Parathyroid adenoma (tissue), 2 donors: ENCODE results near the gene PTDSS2.

Source experiments
- H2AFZ ChIP-seq: fragments of 300-600 bp; sonication (generic); one replicate; pipeline ENCODE4 v1.7.0; 2017; ENCODE audit warnings: antibody characterized with exemption, mild to moderate bottlenecking
- H3K27ac ChIP-seq: fragments of 300-600 bp; sonication (generic); one replicate; pipeline ENCODE4 v1.7.0; 2017
- H3K27me3 ChIP-seq: fragments of 300-600 bp; sonication (generic); one replicate; pipeline ENCODE4 v1.7.0; 2017; ENCODE audit warnings: low read length; ENCODE audit not compliant: control insufficient read depth, insufficient read depth
- H3K36me3 ChIP-seq: fragments of 300-600 bp; sonication (generic); one replicate; pipeline ENCODE4 v1.7.0; 2017; ENCODE audit warnings: low read length; ENCODE audit not compliant: control insufficient read depth, insufficient read depth
- H3K4me1 ChIP-seq: fragments of 300-600 bp; sonication (generic); one replicate; pipeline ENCODE4 v1.7.0; 2017; ENCODE audit warnings: control low read depth
- H3K4me2 ChIP-seq: fragments of 300-600 bp; sonication (generic); one replicate; pipeline ENCODE4 v1.7.0; 2017; ENCODE audit warnings: low read length
- H3K4me3 ChIP-seq: fragments of 300-600 bp; sonication (generic); one replicate; pipeline ENCODE4 v1.7.0; 2017; ENCODE audit warnings: low read depth, low read length
- H3K79me2 ChIP-seq: fragments of 300-600 bp; sonication (generic); one replicate; pipeline ENCODE4 v1.7.0; 2017; ENCODE audit warnings: control low read depth
- H3K9ac ChIP-seq: fragments of 300-600 bp; sonication (generic); one replicate; pipeline ENCODE4 v1.7.0; 2017; ENCODE audit warnings: mild to moderate bottlenecking
- H3K9me3 ChIP-seq: fragments of 300-600 bp; sonication (generic); one replicate; pipeline ENCODE4 v1.7.0; 2017; ENCODE audit warnings: low read length; ENCODE audit not compliant: control insufficient read depth
- TF ChIP-seq, protein P1 (sequence below): fragments of 300-600 bp; sonication (generic); IDR thresholded peaks from one replicate; pipeline ENCODE4 v1.7.0; 2017; ENCODE audit warnings: antibody characterized with exemption, mild to moderate bottlenecking
- donor health status: primary hyperparathyroidism.

PTDSS2 gene

DNA sequence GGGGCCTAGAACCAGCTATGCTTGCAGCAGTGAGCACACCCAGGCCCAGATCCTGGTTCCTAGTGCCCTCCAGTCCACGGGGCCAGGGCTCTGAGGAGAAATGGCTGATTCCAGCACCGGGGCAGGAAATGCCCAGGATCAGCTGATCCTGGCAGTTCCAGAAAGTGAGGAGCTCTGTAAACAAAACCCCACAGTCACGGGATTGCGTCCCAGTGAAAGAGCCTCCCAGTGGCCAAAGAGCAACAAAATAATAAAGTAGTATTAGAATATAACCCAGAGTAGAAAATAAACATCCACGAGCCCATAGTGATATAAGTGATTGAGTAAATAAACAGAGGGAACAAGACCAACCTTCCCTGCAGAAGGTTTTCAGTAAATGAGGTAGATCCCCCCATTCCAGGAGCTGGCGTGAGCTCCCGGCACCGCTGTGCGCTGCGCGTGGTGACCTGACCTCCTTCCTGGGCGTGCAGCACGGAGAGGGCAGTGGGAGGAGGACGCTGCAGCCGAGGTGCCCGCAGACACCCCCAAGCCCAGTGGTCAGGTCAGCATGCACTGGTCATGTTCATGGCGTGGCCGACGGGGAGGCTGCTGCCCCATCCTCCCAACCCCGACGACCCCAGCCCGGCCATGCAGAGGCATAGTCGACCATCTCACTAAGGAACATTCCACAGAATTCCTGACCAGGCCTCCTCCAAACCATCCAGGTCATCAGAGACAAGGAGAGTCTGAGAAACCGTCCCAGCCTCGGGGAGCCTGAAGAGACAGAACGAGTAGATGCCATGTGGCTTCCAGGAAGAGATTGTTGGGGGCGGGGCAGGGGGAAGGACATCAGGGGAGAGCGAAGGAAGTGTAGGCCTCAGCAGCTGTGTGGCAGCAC is 19.8 kb downstream of the PTDSS2 start:
- H2AFZ ChIP-seq = peak overlapping the region; percentile 79
- no peak overlapping the region for H3K9ac ChIP-seq
- H3K27ac ChIP-seq = peak overlapping the region; percentile 94
- TF ChIP-seq, protein P1, sequence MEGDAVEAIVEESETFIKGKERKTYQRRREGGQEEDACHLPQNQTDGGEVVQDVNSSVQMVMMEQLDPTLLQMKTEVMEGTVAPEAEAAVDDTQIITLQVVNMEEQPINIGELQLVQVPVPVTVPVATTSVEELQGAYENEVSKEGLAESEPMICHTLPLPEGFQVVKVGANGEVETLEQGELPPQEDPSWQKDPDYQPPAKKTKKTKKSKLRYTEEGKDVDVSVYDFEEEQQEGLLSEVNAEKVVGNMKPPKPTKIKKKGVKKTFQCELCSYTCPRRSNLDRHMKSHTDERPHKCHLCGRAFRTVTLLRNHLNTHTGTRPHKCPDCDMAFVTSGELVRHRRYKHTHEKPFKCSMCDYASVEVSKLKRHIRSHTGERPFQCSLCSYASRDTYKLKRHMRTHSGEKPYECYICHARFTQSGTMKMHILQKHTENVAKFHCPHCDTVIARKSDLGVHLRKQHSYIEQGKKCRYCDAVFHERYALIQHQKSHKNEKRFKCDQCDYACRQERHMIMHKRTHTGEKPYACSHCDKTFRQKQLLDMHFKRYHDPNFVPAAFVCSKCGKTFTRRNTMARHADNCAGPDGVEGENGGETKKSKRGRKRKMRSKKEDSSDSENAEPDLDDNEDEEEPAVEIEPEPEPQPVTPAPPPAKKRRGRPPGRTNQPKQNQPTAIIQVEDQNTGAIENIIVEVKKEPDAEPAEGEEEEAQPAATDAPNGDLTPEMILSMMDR = peak; percentile 33
- H3K36me3 ChIP-seq = no peaks in the 10 kb centered on the region
- H3K79me2 ChIP-seq = peaks cover 5% of the 10 kb centered on the region
- peak overlapping the region; percentile 27 for H3K4me3 ChIP-seq
- H3K27me3 ChIP-seq = no peaks in the 10 kb centered on the region
- no peaks in the 10 kb centered on the region for H3K9me3 ChIP-seq
- peak overlapping the region; percentile 61 for H3K4me2 ChIP-seq
- peaks cover 13% of the 10 kb centered on the region for H3K4me1 ChIP-seq

DNA sequence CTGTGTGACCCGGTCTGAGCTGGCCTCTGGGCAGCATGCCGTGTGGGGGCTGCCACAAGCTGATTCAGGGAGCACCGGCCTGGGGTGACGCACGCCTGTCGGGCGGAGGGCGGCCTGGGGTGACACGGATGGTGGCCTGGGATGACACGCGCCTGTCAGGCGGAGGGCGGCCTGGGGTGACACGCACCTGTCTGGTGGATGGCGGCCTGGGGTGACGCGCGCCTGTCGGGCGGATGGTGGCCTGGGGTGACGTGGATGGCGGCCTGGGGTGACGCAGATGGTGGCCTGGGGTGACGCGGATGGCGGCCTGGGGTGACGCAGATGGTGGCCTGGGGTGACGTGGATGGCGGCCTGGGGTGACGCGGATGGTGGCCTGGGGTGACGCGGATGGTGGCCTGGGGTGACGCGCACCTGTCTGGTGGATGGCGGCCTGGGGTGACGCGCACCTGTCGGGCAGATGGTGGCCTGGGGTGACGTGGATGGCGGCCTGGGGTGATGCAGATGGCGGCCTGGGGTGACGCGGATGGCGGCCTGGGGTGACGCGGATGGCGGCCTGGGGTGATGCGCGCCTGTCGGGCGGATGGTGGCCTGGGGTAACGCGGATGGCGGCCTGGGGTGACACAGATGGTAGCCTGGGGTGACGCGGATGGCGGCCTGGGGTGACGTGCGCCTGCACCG is 21.5 kb downstream of the PTDSS2 start:
- Histone ChIP-seq H3K9me3 (no peaks in the 10 kb centered on the region), H3K4me3 (no peak overlapping the region), H3K4me2 (no peak overlapping the region), H2AFZ (no peak overlapping the region), H3K27me3 (no peaks in the 10 kb centered on the region), H3K4me1 (peaks cover 13% of the 10 kb centered on the region), H3K36me3 (no peaks in the 10 kb centered on the region), H3K27ac (no peak overlapping the region), H3K79me2 (peaks cover 7% of the 10 kb centered on the region), H3K9ac (no peak overlapping the region)
- TF ChIP-seq, protein P1 = no peak

DNA sequence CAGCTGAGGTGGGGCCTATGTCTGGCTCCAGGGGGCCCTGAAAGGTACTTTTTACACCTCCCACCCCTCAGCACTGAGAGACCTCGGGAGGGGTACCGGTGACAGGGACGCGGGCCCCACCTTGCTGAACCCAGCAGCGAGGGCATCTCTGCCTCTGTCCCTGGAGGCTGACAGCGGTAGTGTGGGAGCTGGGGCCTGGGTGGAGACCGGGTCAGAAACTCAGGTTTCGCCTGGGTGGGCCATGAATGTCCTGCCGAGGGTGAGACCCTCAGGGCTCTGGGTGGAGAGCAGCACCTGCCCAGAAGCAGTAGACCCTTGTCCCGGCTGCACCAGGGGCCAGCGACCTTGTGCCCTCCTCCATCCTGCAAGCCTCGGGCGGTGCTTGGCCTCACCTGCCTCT is 22.2 kb downstream of the PTDSS2 start:
- H3K9ac ChIP-seq = no peak overlapping the region
- H3K4me2 ChIP-seq = no peak overlapping the region
- H2AFZ ChIP-seq = no peak overlapping the region
- H3K27me3 ChIP-seq = no peaks in the 10 kb centered on the region
- H3K36me3 ChIP-seq = no peaks in the 10 kb centered on the region
- peaks cover 13% of the 10 kb centered on the region for H3K4me1 ChIP-seq
- TF ChIP-seq, protein P1 = no peak
- peaks cover 7% of the 10 kb centered on the region for H3K79me2 ChIP-seq
- no peak overlapping the region for H3K4me3 ChIP-seq
- no peak overlapping the region for H3K27ac ChIP-seq
- H3K9me3 ChIP-seq = no peaks in the 10 kb centered on the region

DNA sequence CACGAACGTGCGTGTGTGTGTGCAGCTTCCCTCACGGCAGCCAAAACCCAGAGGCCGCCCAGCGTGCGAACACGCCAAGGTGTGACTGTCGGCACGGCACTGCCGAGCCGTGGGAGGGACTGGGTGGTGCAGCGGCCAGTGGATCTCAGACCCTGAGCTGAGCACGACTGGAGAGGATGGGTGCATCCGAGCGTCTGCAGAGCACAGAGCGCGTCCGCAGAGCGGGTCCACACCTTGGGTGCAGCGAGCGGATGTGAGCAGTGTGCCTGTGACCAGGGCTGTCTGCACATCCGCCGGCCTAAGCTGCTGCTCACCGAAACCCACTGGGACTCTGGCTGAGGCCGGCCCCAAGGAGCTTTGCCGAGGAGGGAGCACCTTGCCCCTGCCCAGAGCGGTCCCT is 22.7 kb downstream of the PTDSS2 start:
- Histone ChIP-seq H3K9me3 (no peaks in the 10 kb centered on the region), H3K36me3 (no peaks in the 10 kb centered on the region), H2AFZ (no peak overlapping the region), H3K27ac (no peak overlapping the region), H3K9ac (no peak overlapping the region), H3K4me1 (peaks cover 13% of the 10 kb centered on the region), H3K4me2 (no peak overlapping the region), H3K4me3 (no peak overlapping the region), H3K27me3 (no peaks in the 10 kb centered on the region), H3K79me2 (peaks cover 7% of the 10 kb centered on the region)
- TF ChIP-seq, protein P1 = no peak
